Calu3 (cell line): Measurements from ENCODE around the gene WFS1. TPM values are rescaled to one million over a fixed set of nuclear protein-coding genes. Genes with fewer than 3 reads are reported as not detected.

ENCODE experiments used
- BruUV-seq: library from RNA; stranded (reverse); fragments of 400-500 nt; replicated peaks from 2 replicates; lab custom pipeline; 2021; lab: Mats Ljungman, UMichigan
- CTCF ChIA-PET: fragments of 300-600 bp; sonication (Branson Sonifier 250); formaldehyde crosslinking; loops from one replicate; lab custom pipeline; 2022; ENCODE audit warnings: antibody characterized with exemption; lab: Charles Lee
- DNase-seq: peaks from one replicate; pipeline ENCODE4 v3.0.0; 2022
- H3K27ac Mint-ChIP-seq: one replicate; pipeline ENCODE4 v1.8.0; 2022; ENCODE audit warnings: mixed read lengths; ENCODE audit not compliant: unreplicated experiment
- H3K27me3 Mint-ChIP-seq: one replicate; pipeline ENCODE4 v1.8.0; 2022; ENCODE audit warnings: mixed read lengths; ENCODE audit not compliant: unreplicated experiment
- H3K36me3 Mint-ChIP-seq: one replicate; pipeline ENCODE4 v1.8.0; 2022; ENCODE audit warnings: mild to moderate bottlenecking, moderate library complexity, mixed read lengths; ENCODE audit not compliant: insufficient read depth, unreplicated experiment
- H3K4me1 Mint-ChIP-seq: one replicate; pipeline ENCODE4 v1.8.0; 2022; ENCODE audit warnings: mild to moderate bottlenecking, low read depth, mixed read lengths; ENCODE audit not compliant: unreplicated experiment
- H3K4me3 Mint-ChIP-seq: one replicate; pipeline ENCODE4 v1.8.0; 2022; ENCODE audit warnings: mild to moderate bottlenecking, low read depth, moderate library complexity, mixed read lengths; ENCODE audit not compliant: unreplicated experiment
- H3K9me3 Mint-ChIP-seq: one replicate; pipeline ENCODE4 v1.8.0; 2022; ENCODE audit warnings: low read depth, mixed read lengths; ENCODE audit not compliant: unreplicated experiment
- CTCF ChIP-seq: fragments of 200-600 bp; IDR thresholded peaks from one replicate; pipeline ENCODE4 v1.8.0; 2022; ENCODE audit warnings: antibody characterized with exemption; ENCODE audit not compliant: unreplicated experiment
- intact Hi-C: fragments of 100-400 bp; cut with micrococcal nuclease; formaldehyde crosslinking; loops from one replicate; pipeline ENCODE4 v1.10.0; 2022; ENCODE audit not compliant: unreplicated experiment
- total RNA-seq: library from RNA; stranded (reverse); gene quantifications from 2 replicates; pipeline ENCODE4 v1.2.3, GENCODE V29; 2022

The WFS1 gene
- total RNA-seq, 1 experiment from 2014 or later, result 23.4 TPM

GRCh38 chr4:6277139-6277802 is 7.6 kb downstream of the WFS1 start:
- Mint-ChIP-seq H3K4me3 (no peak overlapping the region), H3K27me3 (no peaks in the 10 kb centered on the region), H3K9me3 (no peaks in the 10 kb centered on the region), H3K36me3 (no peaks in the 10 kb centered on the region), H3K4me1 (peaks cover 10% of the 10 kb centered on the region), H3K27ac (no peak overlapping the region)
- CTCF ChIA-PET, result no interaction called here
- no TSS peak for BruUV-seq
- no peak for DNase-seq
- intact Hi-C loops, result no loop called here
- no peak for TF ChIP-seq CTCF

- CTCF ChIA-PET, result no interaction called here
- Mint-ChIP-seq H3K36me3 (no peaks in the 10 kb centered on the region), H3K27me3 (no peaks in the 10 kb centered on the region), H3K9me3 (no peaks in the 10 kb centered on the region), H3K4me1 (peaks cover 1% of the 10 kb centered on the region), H3K4me3 (no peak overlapping the region), H3K27ac (no peak overlapping the region)
- intact Hi-C loops, result no loop called here
- TF ChIP-seq CTCF, result no peak
- no peak for DNase-seq
- BruUV-seq, result no TSS peak
Observed at GRCh38 chr4:6277935-6278800, 8.5 kb downstream of the WFS1 start.

GRCh38 chr4:6278801-6279197 is 9.1 kb downstream of the WFS1 start:
- CTCF ChIA-PET, result no interaction called here
- no peak for DNase-seq
- no peaks in the 10 kb centered on the region for H3K9me3 Mint-ChIP-seq
- no peak overlapping the region for H3K4me3 Mint-ChIP-seq
- no peaks in the 10 kb centered on the region for H3K27me3 Mint-ChIP-seq
- H3K36me3 Mint-ChIP-seq, result no peaks in the 10 kb centered on the region
- H3K27ac Mint-ChIP-seq, result no peak overlapping the region
- BruUV-seq, result no TSS peak
- no peak for TF ChIP-seq CTCF
- intact Hi-C loops, result no loop called here
- H3K4me1 Mint-ChIP-seq, result no peaks in the 10 kb centered on the region

GRCh38 chr4:6279582-6280289 is 10.1 kb downstream of the WFS1 start:
- DNase-seq, result no peak
- H3K4me3 Mint-ChIP-seq, result no peak overlapping the region
- intact Hi-C loops, result no loop called here
- no peak for TF ChIP-seq CTCF
- H3K4me1 Mint-ChIP-seq, result no peaks in the 10 kb centered on the region
- CTCF ChIA-PET, result no interaction called here
- no peak overlapping the region for H3K27ac Mint-ChIP-seq
- no peaks in the 10 kb centered on the region for H3K36me3 Mint-ChIP-seq
- no peaks in the 10 kb centered on the region for H3K9me3 Mint-ChIP-seq
- no TSS peak for BruUV-seq
- no peaks in the 10 kb centered on the region for H3K27me3 Mint-ChIP-seq
